Bone marrow (tissue), 2 donors: ENCODE results near the gene FKBP6.
"Not testable (repeated sequence)": the region's sequence is repeated elsewhere in the genome, so short reads cannot be mapped to it uniquely, and the experiment has no call there.

ENCODE experiments used
- DNase-seq, 2 donors: peaks; one replicate each; lab custom pipeline; 2025; lab: John Stamatoyannopoulos, UW

FKBP6 gene

GRCh38 chr7:73324081-73324845 lies 3.7 kb upstream of the FKBP6 start:
- DNase-seq = peak in 1 of 2 donors; percentile 39

DNA sequence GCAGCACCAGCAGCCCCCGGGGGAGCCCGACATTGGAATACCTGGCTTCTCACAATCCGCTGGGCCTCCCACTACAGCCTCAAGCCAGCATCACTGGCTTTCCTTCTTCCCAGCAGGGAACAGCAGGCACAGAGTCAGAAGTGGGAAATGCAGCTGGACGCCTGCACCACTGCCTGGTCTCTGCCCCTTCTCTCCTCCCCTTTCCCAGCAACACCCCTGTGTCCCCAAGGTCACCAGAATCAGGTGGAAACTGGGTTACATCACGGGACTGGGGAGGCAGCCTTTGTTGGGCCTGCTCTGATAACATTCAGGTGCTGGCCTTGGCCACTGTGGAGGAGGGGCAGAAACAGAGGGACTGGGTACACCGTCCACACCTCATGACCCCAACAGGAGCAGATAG lies 2.5 kb upstream of the FKBP6 start:
- DNase-seq = not testable (repeated sequence)

DNA sequence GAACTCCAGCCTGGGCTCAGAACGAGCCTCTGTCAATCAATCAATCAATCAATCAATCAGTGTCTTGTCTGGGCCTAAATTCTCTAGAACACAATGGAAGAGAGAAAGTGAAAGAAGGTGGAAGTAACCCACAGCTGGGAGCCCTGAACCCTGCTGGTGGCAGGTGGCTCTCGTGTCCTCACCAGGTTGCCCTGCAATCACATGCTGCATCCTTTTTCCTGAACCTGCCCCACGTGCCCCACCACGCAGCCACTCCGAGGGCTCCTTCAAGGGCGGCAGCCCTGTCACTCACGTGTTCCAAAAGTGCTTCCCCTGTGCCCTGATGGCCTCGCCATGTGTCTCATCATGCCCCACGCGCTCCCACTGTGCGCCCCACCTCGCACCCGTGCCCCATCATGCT lies 512 bp upstream of the FKBP6 start:
- not testable (repeated sequence) for DNase-seq

- no peak for DNase-seq
Observed at GRCh38 chr7:73328696-73329095, 735 bp downstream of the FKBP6 start.

- peak in 1 of 2 donors; percentile 33 for DNase-seq
Observed at GRCh38 chr7:73329861-73330581, 2.1 kb downstream of the FKBP6 start.

- no peak for DNase-seq
Observed at GRCh38 chr7:73330772-73331171, 2.8 kb downstream of the FKBP6 start.

- no peak for DNase-seq
Observed at GRCh38 chr7:73332447-73332846, 4.5 kb downstream of the FKBP6 start.

- DNase-seq = no peak
Observed at GRCh38 chr7:73338321-73338720, 10.4 kb downstream of the FKBP6 start.

DNA sequence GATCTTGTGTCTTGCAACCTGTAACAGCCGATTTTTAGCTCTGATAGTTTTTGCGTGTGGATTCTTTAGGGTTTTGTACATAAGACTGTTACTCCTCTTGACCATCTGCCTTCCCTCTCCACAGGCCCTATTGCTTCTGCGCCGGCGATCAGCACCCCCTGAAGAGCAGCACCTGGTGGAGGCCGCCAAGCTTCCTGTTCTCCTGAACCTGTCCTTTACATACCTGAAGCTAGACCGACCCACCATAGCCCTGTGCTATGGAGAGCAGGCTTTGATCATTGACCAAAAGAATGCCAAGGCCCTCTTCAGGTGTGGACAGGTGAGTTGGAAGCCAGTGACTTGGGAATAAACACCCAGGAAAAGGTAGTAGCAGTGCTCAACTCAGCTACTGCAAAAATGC lies 12.6 kb downstream of the FKBP6 start:
- no peak for DNase-seq

GRCh38 chr7:73341877-73342276 lies 13.9 kb downstream of the FKBP6 start:
- no peak for DNase-seq

GRCh38 chr7:73342645-73343044 lies 14.7 kb downstream of the FKBP6 start:
- DNase-seq = no peak

GRCh38 chr7:73343671-73344380 lies 15.9 kb downstream of the FKBP6 start:
- DNase-seq = no peak

DNA sequence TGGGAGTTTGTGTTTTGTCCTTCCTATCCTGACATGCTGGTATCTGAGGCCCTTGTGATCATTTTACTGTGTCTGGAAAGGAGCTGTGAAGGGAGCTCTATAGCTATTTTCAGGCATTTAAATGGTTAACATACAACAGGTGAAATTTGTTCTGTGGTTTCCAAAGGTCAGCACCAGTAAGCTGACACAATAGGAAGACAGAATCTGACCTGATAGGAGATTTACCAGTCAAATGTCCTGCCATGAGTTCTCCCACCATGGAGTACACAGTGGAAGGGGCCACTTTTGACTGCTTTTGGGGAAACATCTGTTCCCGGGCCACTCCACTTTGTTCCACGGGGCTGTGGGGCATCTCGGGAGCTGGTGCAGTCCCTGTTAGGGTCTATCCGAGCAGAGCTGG lies 17.6 kb downstream of the FKBP6 start:
- no peak for DNase-seq

- DNase-seq = no peak
Observed at GRCh38 chr7:73345951-73346350, 18.0 kb downstream of the FKBP6 start.

DNA sequence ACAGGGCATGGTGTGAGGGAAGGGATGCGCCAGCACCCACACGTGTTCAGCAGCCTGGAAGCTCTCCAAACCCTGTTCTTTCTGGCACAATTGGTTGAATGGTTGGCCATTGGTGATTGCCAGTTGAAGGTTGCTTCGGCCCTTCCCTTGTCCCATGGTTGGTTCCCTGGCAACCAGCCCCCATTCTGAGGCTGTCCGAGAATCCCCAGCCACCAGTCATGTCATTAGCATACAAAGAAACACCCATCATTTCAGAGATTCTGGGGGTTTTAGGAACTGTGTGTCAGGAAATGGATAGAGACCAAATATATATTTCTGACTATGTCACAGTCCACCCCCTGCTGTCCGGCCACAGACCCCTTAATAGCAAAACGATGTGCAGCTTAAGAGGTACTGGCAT lies 21.8 kb downstream of the FKBP6 start:
- no peak for DNase-seq

GRCh38 chr7:73350306-73351068 lies 22.5 kb downstream of the FKBP6 start:
- no peak for DNase-seq

GRCh38 chr7:73351447-73352167 lies 23.6 kb downstream of the FKBP6 start:
- DNase-seq = no peak

DNA sequence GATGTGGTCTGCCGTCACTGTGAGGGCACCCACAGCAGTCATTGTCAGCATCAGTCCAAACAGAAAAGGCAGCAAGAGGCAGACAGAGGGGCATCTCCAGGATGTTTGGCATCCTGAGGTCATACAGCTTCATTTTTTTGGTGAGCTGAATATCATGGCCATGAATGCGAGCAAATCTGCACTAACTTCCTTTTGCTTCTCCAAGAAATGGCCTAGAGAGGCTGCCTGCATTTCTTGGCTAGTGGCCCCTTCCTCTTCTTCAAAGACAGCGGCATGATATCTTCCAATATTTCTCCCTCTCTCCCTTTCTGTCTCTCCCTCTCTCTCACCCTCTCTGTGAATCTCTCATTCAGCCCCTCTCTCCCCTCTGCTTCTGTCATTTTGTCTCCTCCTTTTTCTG lies 24.8 kb downstream of the FKBP6 start:
- no peak for DNase-seq

- DNase-seq = no peak
Observed at GRCh38 chr7:73353243-73353642, 25.3 kb downstream of the FKBP6 start.

DNA sequence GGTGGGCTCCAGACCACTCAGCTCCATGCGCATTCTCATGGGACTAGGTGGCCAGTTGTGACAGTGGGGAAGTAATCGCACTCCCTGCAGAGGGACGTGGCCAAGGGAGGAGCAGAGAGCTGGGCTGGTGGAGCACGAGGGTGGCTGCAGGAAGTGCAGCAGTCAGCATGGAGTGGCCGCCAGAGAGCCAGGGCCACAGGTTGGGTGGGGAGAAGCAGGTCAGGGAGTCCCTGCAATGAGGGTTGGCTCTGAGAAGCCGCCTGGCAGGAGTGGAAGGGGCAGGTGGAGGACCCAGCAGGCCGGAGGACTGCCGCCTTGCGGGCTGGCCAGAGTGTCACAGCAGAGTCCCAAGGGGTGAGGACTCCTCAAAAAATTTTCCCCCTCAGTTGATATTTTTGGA lies 26.2 kb downstream of the FKBP6 start:
- DNase-seq = no peak

- DNase-seq = no peak
Observed at GRCh38 chr7:73354821-73355220, 26.9 kb downstream of the FKBP6 start.

- no peak for DNase-seq
Observed at GRCh38 chr7:73356159-73356558, 28.2 kb downstream of the FKBP6 start.
